HepG2 (cell line): ENCODE measurements around the gene NEIL3. TPM values are rescaled to one million over a fixed set of nuclear protein-coding genes. Genes with fewer than 3 reads are reported as not detected.

Experiments used
- ATAC-seq: fragments of 200-7000 bp; cut with Tn5 transposase; 3 replicates; pipeline ENCODE4 v1.9.1; 2020; ENCODE audit warnings: mild to moderate bottlenecking, moderate library complexity
- BruUV-seq: library from RNA; stranded (reverse); fragments of 400-500 nt; replicated peaks from 2 replicates; lab custom pipeline; 2021; lab: Mats Ljungman, UMichigan
- CTCF ChIA-PET: fragments of 300-600 bp; formaldehyde crosslinking; extraction: SDS; loops from one replicate; lab custom pipeline; 2021; ENCODE audit warnings: low total read pairs, inconsistent platforms, low intra/inter-chr PET ratio; lab: Yijun Ruan, JAX
- POLR2A ChIA-PET: fragments of 350-600 bp; sonication (Branson Sonifier 250); formaldehyde crosslinking; loops from one replicate; lab custom pipeline; 2020; ENCODE audit warnings: antibody characterized with exemption, inconsistent platforms; lab: Yijun Ruan, JAX
- DNase-seq: peaks from one replicate; pipeline ENCODE4 v3.0.0-alpha.2; 2015; ENCODE audit warnings: low spot score
- FAIRE-seq: peaks from 3 replicates; lab custom pipeline; 2011; peaks lifted over from hg19 to GRCh38; lab: Jason Lieb, UNC
- H2AFZ ChIP-seq: one replicate; pipeline ENCODE4 v1.6.1; 2011; ENCODE audit warnings: low read length, inconsistent platforms
- H3K27ac ChIP-seq: fragments of 300-600 bp; 3 replicates; pipeline ENCODE4 v1.8.0; 2011; ENCODE audit warnings: mixed run types, mild to moderate bottlenecking, mixed read lengths, low read length, inconsistent platforms; ENCODE audit not compliant: insufficient read depth; ENCODE audit errors: extremely low read length
- H3K27me3 ChIP-seq, 2 experiments: fragments of 200-600 bp in 1 of 2; 2 replicates in 1 of 2; 3 replicates in 1 of 2; pipeline versions ENCODE4 v1.6.0 to v1.8.0; 2011; ENCODE audit warnings: low read length in 2 of 2, mild to moderate bottlenecking in 2 of 2, moderate library complexity in 2 of 2, inconsistent platforms in 1 of 2; ENCODE audit not compliant: insufficient read depth in 2 of 2, control insufficient read depth in 1 of 2
- H3K36me3 ChIP-seq, 2 experiments: fragments of 200-600 bp in 1 of 2; replicated peaks in 1 of 2; 2 replicates in 1 of 2; 3 replicates in 1 of 2; pipeline versions ENCODE4 v1.5.1 to v1.8.0; 2011; ENCODE audit warnings: low read length in 2 of 2, inconsistent platforms in 1 of 2; ENCODE audit not compliant: insufficient read depth in 2 of 2, control insufficient read depth in 1 of 2
- H3K4me1 ChIP-seq: 2 replicates; pipeline ENCODE4 v1.5.1; 2012; ENCODE audit warnings: low read length, inconsistent platforms; ENCODE audit not compliant: insufficient read depth
- H3K4me2 ChIP-seq: 2 replicates; pipeline ENCODE4 v1.6.0; 2011; ENCODE audit warnings: low read depth, low read length, inconsistent platforms
- H3K4me3 ChIP-seq, 3 experiments: fragments of 200-600 bp in 1 of 3; sonication (generic), shearing (Covaris generic) in 1 of 3; replicated peaks in 1 of 3; 2 replicates each; pipeline ENCODE4 v1.5.1; 2011 to 2016; ENCODE audit warnings: low read length in 3 of 3, inconsistent platforms in 2 of 3, low read depth in 2 of 3, mild to moderate bottlenecking in 2 of 3, control low read depth in 1 of 3, mixed read lengths in 1 of 3; ENCODE audit not compliant: insufficient read depth in 1 of 3
- H3K79me2 ChIP-seq: one replicate; pipeline ENCODE4 v1.6.1; 2011; ENCODE audit warnings: low read length, inconsistent platforms; ENCODE audit not compliant: insufficient read depth
- H3K9ac ChIP-seq: 2 replicates; pipeline ENCODE4 v1.6.0; 2011; ENCODE audit warnings: mild to moderate bottlenecking, low read depth, low read length, inconsistent platforms; ENCODE audit not compliant: insufficient read depth
- H3K9me3 ChIP-seq: 2 replicates; pipeline ENCODE4 v1.5.1; 2012; ENCODE audit warnings: mild to moderate bottlenecking, low read length
- H4K20me1 ChIP-seq: 2 replicates; pipeline ENCODE4 v1.6.0; 2011; ENCODE audit warnings: inconsistent platforms, mild to moderate bottlenecking, low read length, moderate library complexity; ENCODE audit not compliant: insufficient read depth
- IRX3 ChIP-seq: sonication (generic); formaldehyde crosslinking; IDR thresholded peaks from 2 replicates; pipeline ENCODE4 v1.8.1; 2023; ENCODE audit warnings: mild to moderate bottlenecking, low read depth, missing genetic modification reagents, borderline replicate concordance
- KDM5A ChIP-seq: fragments of 200-600 bp; sonication (generic); IDR thresholded peaks from 2 replicates; pipeline ENCODE4 v1.7.0; 2018; ENCODE audit warnings: antibody characterized with exemption, mild to moderate bottlenecking, low read length, borderline replicate concordance
- KLF16 ChIP-seq, 2 experiments: sonication (generic) in 1 of 2; formaldehyde crosslinking in 1 of 2; IDR thresholded peaks; 2 replicates each; pipeline versions ENCODE4 v1.6.1 to v1.8.0; 2016 to 2023; ENCODE audit warnings: missing genetic modification reagents in 2 of 2, missing compliant biosample characterization in 1 of 2
- RAD21 ChIP-seq: fragments of 450-650 bp; formaldehyde crosslinking; IDR thresholded peaks from 2 replicates; pipeline ENCODE4 v1.5.0; 2020; ENCODE audit warnings: mild to moderate bottlenecking
- TGIF2 ChIP-seq: IDR thresholded peaks from 2 replicates; pipeline ENCODE4 v1.6.1; 2016; ENCODE audit warnings: control low read depth, missing compliant biosample characterization
- ZNF264 ChIP-seq: sonication (generic); formaldehyde crosslinking; IDR thresholded peaks from 2 replicates; pipeline ENCODE4 v1.4.0; 2020; ENCODE audit warnings: missing genetic modification reagents
- ZNF776 ChIP-seq: sonication (generic); formaldehyde crosslinking; IDR thresholded peaks from 2 replicates; pipeline ENCODE4 v1.4.0; 2020; ENCODE audit warnings: mild to moderate bottlenecking, missing genetic modification reagents
- WGBS: methylation state at CpG from one replicate; pipeline ENCODE4 v1.1.6; 2017; ENCODE audit warnings: low lambda C conversion rate; 5-methylcytosine and 5-hydroxymethylcytosine counted together
- in situ Hi-C: cut with HindIII; loops from 2 replicates; pipeline ENCODE4 v1.10.0; 2017; ENCODE audit warnings: low pct_unique_long_range_greater_than_20kb; ENCODE audit not compliant: extremely low pct_ligation_motif_present
- intact Hi-C: fragments of 100-400 bp; cut with micrococcal nuclease; formaldehyde crosslinking; loops from one replicate; pipeline ENCODE4 v1.10.0; 2022; ENCODE audit not compliant: unreplicated experiment
- polyA plus RNA-seq, 8 experiments: library from polyadenylated mRNA; depleted of rRNA in 3 of 8; stranded (reverse) in 7 of 8; unstranded in 1 of 8; fragments of >200 nt; fragmentation: Illumina TruSeq in 4 of 8; extraction: Trizol in 4 of 8; gene quantifications; 2 replicates each; pipeline versions ENCODE4 v1.2.1 to v1.2.3, GENCODE V29; 2011 to 2016; ENCODE audit warnings: low read depth in 4 of 8, missing spikeins in 1 of 8, mixed read lengths in 1 of 8; ENCODE audit not compliant: insufficient read depth in 1 of 8
- total RNA-seq, 5 experiments: library from RNA; depleted of rRNA; stranded (reverse); fragments of >200 nt; fragmentation: Illumina TruSeq; extraction: Trizol; gene quantifications; 2 replicates each; pipeline ENCODE4 v1.2.3, GENCODE V29; 2016; ENCODE audit warnings: low read depth in 1 of 5
- TF ChIP-seq, protein P1 (sequence below): sonication (generic); formaldehyde crosslinking; IDR thresholded peaks from 2 replicates; pipeline ENCODE4 v1.4.0; 2020; ENCODE audit warnings: mild to moderate bottlenecking, missing genetic modification reagents

NEIL3 gene
- total and polyA plus RNA-seq, 2 of the 13 experiments (the other 11 are each of a cell fraction or from before 2014, with no cell fraction given), result 3.5 to 8.4 TPM

DNA sequence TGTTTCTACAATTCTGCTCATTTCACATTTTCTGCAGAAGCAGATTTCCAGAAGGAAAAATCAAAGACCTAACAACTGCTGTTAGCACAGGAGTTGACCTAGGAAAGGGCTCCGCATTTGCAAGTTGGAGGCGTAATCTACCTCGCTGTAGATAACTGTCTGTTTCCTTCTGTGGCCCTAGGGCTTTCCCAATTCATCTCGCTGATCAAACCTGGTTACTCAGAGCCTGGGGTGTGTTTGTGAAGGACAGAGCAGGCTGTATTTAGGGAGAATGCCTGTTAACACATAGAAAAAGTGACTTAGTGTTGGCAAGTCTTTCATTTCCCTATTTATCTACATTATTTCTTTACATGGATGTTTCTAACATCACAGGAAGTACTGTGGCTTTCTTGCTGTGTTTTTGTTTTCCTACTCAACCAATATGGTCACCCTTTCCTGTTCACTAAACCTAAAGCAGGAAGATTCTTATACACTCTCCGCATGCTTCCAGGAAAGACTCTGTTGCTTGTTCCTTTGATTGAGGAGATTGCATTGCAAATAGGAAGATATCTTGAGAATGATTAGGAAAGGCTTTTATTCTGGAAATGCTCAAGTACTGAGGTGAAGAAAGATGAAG, 92.1 kb downstream of the NEIL3 start:
- Histone ChIP-seq H3K4me1 (no peaks in the 10 kb centered on the region), H3K36me3 (no peaks in the 10 kb centered on the region), H3K4me2 (no peak overlapping the region), H3K27ac (no peak overlapping the region), H3K9ac (no peak overlapping the region), H3K27me3 (no peaks in the 10 kb centered on the region), H3K9me3 (no peaks in the 10 kb centered on the region), H4K20me1 (no peaks in the 10 kb centered on the region), H2AFZ (no peak overlapping the region), H3K4me3 (no peak overlapping the region), H3K79me2 (no peaks in the 10 kb centered on the region)
- WGBS, result 56% methylated on average over 5 of the region's 5 CpGs
- FAIRE-seq (no peak), ATAC-seq (no peak), DNase-seq (no peak)
- ChIA-PET POLR2A (no interaction called here), CTCF (no interaction called here)
- no TSS peak for BruUV-seq
- intact Hi-C loops (no loop called here), in situ Hi-C loops (no loop called here)
- TF ChIP-seq ZNF776 (no peak), KDM5A (no peak), KLF16 (CRISPR knock-in tag; IDR thresholded peaks at IDR 0.05) (no peak), ZNF264 (CRISPR knock-in tag) (no peak), IRX3 (CRISPR knock-in tag) (no peak), RAD21 (CRISPR knock-in tag) (no peak), TGIF2 (CRISPR knock-in tag) (no peak)
- TF ChIP-seq, protein P1, sequence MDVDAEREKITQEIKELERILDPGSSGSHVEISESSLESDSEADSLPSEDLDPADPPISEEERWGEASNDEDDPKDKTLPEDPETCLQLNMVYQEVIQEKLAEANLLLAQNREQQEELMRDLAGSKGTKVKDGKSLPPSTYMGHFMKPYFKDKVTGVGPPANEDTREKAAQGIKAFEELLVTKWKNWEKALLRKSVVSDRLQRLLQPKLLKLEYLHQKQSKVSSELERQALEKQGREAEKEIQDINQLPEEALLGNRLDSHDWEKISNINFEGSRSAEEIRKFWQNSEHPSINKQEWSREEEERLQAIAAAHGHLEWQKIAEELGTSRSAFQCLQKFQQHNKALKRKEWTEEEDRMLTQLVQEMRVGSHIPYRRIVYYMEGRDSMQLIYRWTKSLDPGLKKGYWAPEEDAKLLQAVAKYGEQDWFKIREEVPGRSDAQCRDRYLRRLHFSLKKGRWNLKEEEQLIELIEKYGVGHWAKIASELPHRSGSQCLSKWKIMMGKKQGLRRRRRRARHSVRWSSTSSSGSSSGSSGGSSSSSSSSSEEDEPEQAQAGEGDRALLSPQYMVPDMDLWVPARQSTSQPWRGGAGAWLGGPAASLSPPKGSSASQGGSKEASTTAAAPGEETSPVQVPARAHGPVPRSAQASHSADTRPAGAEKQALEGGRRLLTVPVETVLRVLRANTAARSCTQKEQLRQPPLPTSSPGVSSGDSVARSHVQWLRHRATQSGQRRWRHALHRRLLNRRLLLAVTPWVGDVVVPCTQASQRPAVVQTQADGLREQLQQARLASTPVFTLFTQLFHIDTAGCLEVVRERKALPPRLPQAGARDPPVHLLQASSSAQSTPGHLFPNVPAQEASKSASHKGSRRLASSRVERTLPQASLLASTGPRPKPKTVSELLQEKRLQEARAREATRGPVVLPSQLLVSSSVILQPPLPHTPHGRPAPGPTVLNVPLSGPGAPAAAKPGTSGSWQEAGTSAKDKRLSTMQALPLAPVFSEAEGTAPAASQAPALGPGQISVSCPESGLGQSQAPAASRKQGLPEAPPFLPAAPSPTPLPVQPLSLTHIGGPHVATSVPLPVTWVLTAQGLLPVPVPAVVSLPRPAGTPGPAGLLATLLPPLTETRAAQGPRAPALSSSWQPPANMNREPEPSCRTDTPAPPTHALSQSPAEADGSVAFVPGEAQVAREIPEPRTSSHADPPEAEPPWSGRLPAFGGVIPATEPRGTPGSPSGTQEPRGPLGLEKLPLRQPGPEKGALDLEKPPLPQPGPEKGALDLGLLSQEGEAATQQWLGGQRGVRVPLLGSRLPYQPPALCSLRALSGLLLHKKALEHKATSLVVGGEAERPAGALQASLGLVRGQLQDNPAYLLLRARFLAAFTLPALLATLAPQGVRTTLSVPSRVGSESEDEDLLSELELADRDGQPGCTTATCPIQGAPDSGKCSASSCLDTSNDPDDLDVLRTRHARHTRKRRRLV (CRISPR knock-in tag), result no peak
